HL-60 (cell line): ENCODE measurements around the gene PTPRU.

Experiments
- DNase-seq, 2 experiments: peaks; one replicate each; pipeline ENCODE4 v3.0.0-alpha.2; 2010 to 2020; ENCODE audit warnings: low read depth in 1 of 2, low spot score in 1 of 2
- H3K27ac ChIP-seq: fragments of 250-450 bp; sonication (Bioruptor Pico); replicated peaks from 2 replicates; pipeline ENCODE4 v1.5.1; 2020; ENCODE audit warnings: mild to moderate bottlenecking, moderate library complexity
- H3K27me3 ChIP-seq: fragments of 250-450 bp; sonication (Bioruptor Pico); 2 replicates; pipeline ENCODE4 v1.5.1; 2021; ENCODE audit warnings: mild to moderate bottlenecking, moderate library complexity; ENCODE audit not compliant: insufficient read depth, poor library complexity, severe bottlenecking
- H3K4me3 ChIP-seq: replicated peaks from 2 replicates; pipeline ENCODE4 v1.5.1; 2011; ENCODE audit warnings: mild to moderate bottlenecking, control low read depth, low read length; ENCODE audit not compliant: insufficient read depth
- CTCF ChIP-seq: IDR thresholded peaks from one replicate; pipeline ENCODE4 v1.5.1; 2011; ENCODE audit warnings: low read length, control low read depth, inconsistent platforms; ENCODE audit not compliant: insufficient read depth
- GABPA ChIP-seq: IDR thresholded peaks from 2 replicates; pipeline ENCODE4 v1.6.1; 2012; ENCODE audit warnings: low read depth
- POLR2AphosphoS5 ChIP-seq: IDR thresholded peaks from 2 replicates; pipeline ENCODE4 v1.6.1; 2012; ENCODE audit warnings: low read depth
- REST ChIP-seq: IDR thresholded peaks from 2 replicates; pipeline ENCODE4 v1.6.1; 2012; ENCODE audit warnings: low read depth; ENCODE audit not compliant: insufficient replicate concordance
- SPI1 ChIP-seq: IDR thresholded peaks from 2 replicates; pipeline ENCODE4 v1.6.1; 2012; ENCODE audit warnings: low read depth, mild to moderate bottlenecking, borderline replicate concordance

Gene PTPRU

GRCh38 chr1:29322861-29323585 is 86.7 kb downstream of the PTPRU start:
- no peak for TF ChIP-seq REST
- H3K27ac ChIP-seq, result no peak overlapping the region
- no peaks in the 10 kb centered on the region for H3K27me3 ChIP-seq
- no peak overlapping the region for H3K4me3 ChIP-seq
- no peak for DNase-seq

- Histone ChIP-seq H3K27ac (no peak overlapping the region), H3K27me3 (no peaks in the 10 kb centered on the region), H3K4me3 (no peak overlapping the region)
- TF ChIP-seq POLR2AphosphoS5 (no peak), SPI1 (no peak), CTCF (no peak), GABPA (no peak), REST (no peak)
- no peak for DNase-seq
Observed at GRCh38 chr1:29323636-29324035, 87.3 kb downstream of the PTPRU start.

- DNase-seq, result no peak
- no peak for TF ChIP-seq SPI1
- TF ChIP-seq REST, result no peak
- TF ChIP-seq CTCF, result no peak
- no peak for TF ChIP-seq GABPA
- TF ChIP-seq POLR2AphosphoS5, result no peak
- Histone ChIP-seq H3K27ac (no peak overlapping the region), H3K27me3 (no peaks in the 10 kb centered on the region), H3K4me3 (no peak overlapping the region)
Observed at GRCh38 chr1:29324202-29324601, 87.9 kb downstream of the PTPRU start.
